HL-60 (cell line): ENCODE results near the gene OGN.

Source experiments
- CTCF ChIP-seq: IDR thresholded peaks from one replicate; pipeline ENCODE4 v1.5.1; 2011; ENCODE audit warnings: low read length, control low read depth, inconsistent platforms; ENCODE audit not compliant: insufficient read depth
- GABPA ChIP-seq: IDR thresholded peaks from 2 replicates; pipeline ENCODE4 v1.6.1; 2012; ENCODE audit warnings: low read depth
- POLR2AphosphoS5 ChIP-seq: IDR thresholded peaks from 2 replicates; pipeline ENCODE4 v1.6.1; 2012; ENCODE audit warnings: low read depth
- REST ChIP-seq: IDR thresholded peaks from 2 replicates; pipeline ENCODE4 v1.6.1; 2012; ENCODE audit warnings: low read depth; ENCODE audit not compliant: insufficient replicate concordance

GRCh38 chr9:92446536-92446935 is 42.2 kb upstream of the OGN start:
- TF ChIP-seq CTCF: no peak
- TF ChIP-seq REST: no peak
- TF ChIP-seq POLR2AphosphoS5: no peak
- TF ChIP-seq GABPA: no peak
